H1 (cell line): Measurements from ENCODE around the gene PACSIN2. TPM values are rescaled to one million over a fixed set of nuclear protein-coding genes. Genes with fewer than 3 reads are reported as not detected.

ENCODE experiments used
- CTCF ChIA-PET: fragments of 300-600 bp; sonication (Branson Sonifier 250); formaldehyde crosslinking; loops from one replicate; lab custom pipeline; 2021; ENCODE audit not compliant: partially characterized antibody; lab: Charles Lee
- POLR2A ChIA-PET: fragments of 300-600 bp; sonication (Branson Sonifier 250); formaldehyde crosslinking; loops from one replicate; lab custom pipeline; 2021; ENCODE audit warnings: inconsistent platforms; ENCODE audit not compliant: partially characterized antibody; lab: Charles Lee
- DNase-seq, 2 experiments: peaks; one replicate each; pipeline versions ENCODE4 v3.0.0 to v3.0.0-alpha.2; 2010 to 2022; ENCODE audit warnings: low spot score in 2 of 2, low read depth in 1 of 2, mixed read lengths in 1 of 2
- FAIRE-seq: peaks from 2 replicates; lab custom pipeline; 2011; peaks lifted over from hg19 to GRCh38; lab: Jason Lieb, UNC
- H2AFZ ChIP-seq: 2 replicates; pipeline ENCODE4 v1.8.1; 2012; ENCODE audit warnings: low read length, inconsistent platforms
- H2AK5ac ChIP-seq: 2 replicates; pipeline ENCODE4 v1.6.1; 2013; ENCODE audit warnings: low read depth, low read length
- H2BK120ac ChIP-seq: replicated peaks from 2 replicates; pipeline ENCODE3; 2013; ENCODE audit warnings: low read depth, low read length, inconsistent platforms
- H2BK12ac ChIP-seq: 2 replicates; pipeline ENCODE4 v1.6.1; 2013; ENCODE audit warnings: low read depth, low read length
- H2BK15ac ChIP-seq: 2 replicates; pipeline ENCODE4 v1.6.1; 2013; ENCODE audit warnings: low read length
- H2BK20ac ChIP-seq: 2 replicates; pipeline ENCODE4 v1.6.1; 2013; ENCODE audit warnings: low read length
- H2BK5ac ChIP-seq: 2 replicates; pipeline ENCODE4 v1.6.1; 2013; ENCODE audit warnings: low read depth, low read length
- H3K14ac ChIP-seq: 2 replicates; pipeline ENCODE4 v1.6.1; 2013; ENCODE audit warnings: inconsistent platforms; ENCODE audit not compliant: insufficient read length
- H3K18ac ChIP-seq: 2 replicates; pipeline ENCODE4 v1.6.1; 2013; ENCODE audit warnings: low read length; ENCODE audit errors: extremely low read depth
- H3K23ac ChIP-seq: 2 replicates; pipeline ENCODE4 v1.6.1; 2013; ENCODE audit warnings: inconsistent platforms; ENCODE audit not compliant: insufficient read length
- H3K23me2 ChIP-seq: 2 replicates; pipeline ENCODE4 v1.6.1; 2013; ENCODE audit warnings: low read depth, low read length
- H3K27ac ChIP-seq: 2 replicates; pipeline ENCODE4 v1.6.1; 2011; ENCODE audit warnings: low read depth, low read length, inconsistent platforms
- H3K27me3 ChIP-seq, 4 experiments: replicated peaks in 1 of 4; 1 replicate in 1 of 4; 2 replicates in 3 of 4; pipeline versions ENCODE4 v1.6.1 to v1.8.1; 2011 to 2013; ENCODE audit warnings: low read length in 3 of 4, mild to moderate bottlenecking in 3 of 4, inconsistent platforms in 2 of 4, mixed read lengths in 2 of 4, moderate library complexity in 1 of 4; ENCODE audit not compliant: control insufficient read depth in 3 of 4, insufficient read depth in 3 of 4; ENCODE audit errors: extremely low read depth in 1 of 4
- H3K36me3 ChIP-seq, 4 experiments: 2 replicates each; pipeline versions ENCODE4 v1.6.1 to v1.8.1; 2011 to 2013; ENCODE audit warnings: mild to moderate bottlenecking in 4 of 4, low read length in 3 of 4, moderate library complexity in 2 of 4, control low read depth in 1 of 4, inconsistent platforms in 1 of 4; ENCODE audit not compliant: insufficient read depth in 4 of 4, control insufficient read depth in 2 of 4
- H3K4ac ChIP-seq: replicated peaks from 2 replicates; pipeline ENCODE3; 2013; ENCODE audit warnings: low read length, low read depth, mixed read lengths, inconsistent platforms; ENCODE audit not compliant: insufficient read length
- H3K4me1 ChIP-seq, 4 experiments: replicated peaks in 1 of 4; 1 replicate in 1 of 4; 2 replicates in 3 of 4; pipeline versions ENCODE4 v1.6.1 to v1.8.1; 2011 to 2013; ENCODE audit warnings: low read length in 3 of 4, inconsistent platforms in 2 of 4, mixed read lengths in 1 of 4; ENCODE audit not compliant: insufficient read depth in 4 of 4, control insufficient read depth in 3 of 4
- H3K4me2 ChIP-seq, 2 experiments: 2 replicates each; pipeline versions ENCODE4 v1.6.1 to v1.8.1; 2011 to 2013; ENCODE audit warnings: low read depth in 2 of 2, low read length in 2 of 2, control low read depth in 1 of 2, inconsistent platforms in 1 of 2, mild to moderate bottlenecking in 1 of 2; ENCODE audit not compliant: insufficient read depth in 1 of 2
- H3K4me3 ChIP-seq, 4 experiments: fragments of 200-600, 300-600 bp in 1 of 4; sonication (generic), shearing (Covaris generic), sonication (Bioruptor Twin) in 1 of 4; 2 replicates each; pipeline versions ENCODE4 v1.5.1 to v1.8.1; 2011 to 2016; ENCODE audit warnings: low read length in 4 of 4, low read depth in 3 of 4, control low read depth in 2 of 4, inconsistent platforms in 2 of 4, mild to moderate bottlenecking in 2 of 4, mixed read lengths in 1 of 4, moderate library complexity in 1 of 4; ENCODE audit not compliant: insufficient read depth in 2 of 4; ENCODE audit errors: extremely low read depth in 1 of 4
- H3K56ac ChIP-seq: replicated peaks from 2 replicates; pipeline ENCODE3; 2013; ENCODE audit warnings: low read depth, mild to moderate bottlenecking, mixed read lengths, low read length, inconsistent platforms; ENCODE audit not compliant: insufficient read length
- H3K79me1 ChIP-seq: 2 replicates; pipeline ENCODE4 v1.6.1; 2013; ENCODE audit warnings: low read depth, low read length, control low read depth
- H3K79me2 ChIP-seq, 2 experiments: 2 replicates each; pipeline versions ENCODE4 v1.6.1 to v1.8.1; 2012 to 2013; ENCODE audit warnings: low read length in 2 of 2, mild to moderate bottlenecking in 2 of 2, inconsistent platforms in 1 of 2; ENCODE audit not compliant: insufficient read depth in 2 of 2, control insufficient read depth in 1 of 2
- H3K9ac ChIP-seq, 4 experiments: replicated peaks in 1 of 4; 1 replicate in 1 of 4; 2 replicates in 3 of 4; pipeline versions ENCODE4 v1.6.1 to v1.8.1; 2011 to 2013; ENCODE audit warnings: low read depth in 3 of 4, low read length in 3 of 4, control low read depth in 2 of 4, mild to moderate bottlenecking in 2 of 4, moderate library complexity in 2 of 4, inconsistent platforms in 1 of 4; ENCODE audit errors: extremely low read depth in 1 of 4
- H3K9me3 ChIP-seq, 2 experiments: 2 replicates each; pipeline versions ENCODE4 v1.6.1 to v1.8.1; 2012 to 2013; ENCODE audit warnings: mild to moderate bottlenecking in 2 of 2, moderate library complexity in 2 of 2, control low read depth in 1 of 2, inconsistent platforms in 1 of 2, low read depth in 1 of 2, low read length in 1 of 2, mixed read lengths in 1 of 2; ENCODE audit not compliant: insufficient read depth in 2 of 2
- H4K20me1 ChIP-seq, 2 experiments: replicated peaks in 1 of 2; 2 replicates each; pipeline versions ENCODE3 to v1.8.1; 2011 to 2013; ENCODE audit warnings: inconsistent platforms in 2 of 2, low read length in 2 of 2, mild to moderate bottlenecking in 1 of 2; ENCODE audit not compliant: insufficient read depth in 2 of 2, control insufficient read depth in 1 of 2
- H4K5ac ChIP-seq: 2 replicates; pipeline ENCODE4 v1.6.1; 2013; ENCODE audit warnings: low read length, low read depth, mixed read lengths, inconsistent platforms; ENCODE audit not compliant: insufficient read length
- H4K8ac ChIP-seq: 2 replicates; pipeline ENCODE4 v1.8.0; 2013; ENCODE audit warnings: mild to moderate bottlenecking, moderate library complexity, low read length, inconsistent platforms; ENCODE audit not compliant: insufficient read depth; ENCODE audit errors: extremely low read depth
- H4K91ac ChIP-seq: replicated peaks from 2 replicates; pipeline ENCODE3; 2013; ENCODE audit warnings: low read length, mixed read lengths, inconsistent platforms; ENCODE audit not compliant: insufficient read length
- CREB1 ChIP-seq: IDR thresholded peaks from 2 replicates; pipeline ENCODE4 v1.6.1; 2012; ENCODE audit warnings: inconsistent platforms
- CTCF ChIP-seq, 3 experiments: IDR thresholded peaks; 1 replicate in 2 of 3; 2 replicates in 1 of 3; pipeline versions ENCODE4 v1.5.1 to v1.6.1; 2011; ENCODE audit warnings: low read length in 3 of 3, mild to moderate bottlenecking in 3 of 3, inconsistent platforms in 2 of 3, low read depth in 1 of 3, moderate library complexity in 1 of 3; ENCODE audit not compliant: insufficient read depth in 1 of 3; ENCODE audit errors: control extremely low read depth in 1 of 3
- EZH2 ChIP-seq: fragments of 200-600 bp; sonication (generic); IDR thresholded peaks from 2 replicates; pipeline ENCODE4 v1.7.1; 2012; ENCODE audit warnings: low read depth, mild to moderate bottlenecking, moderate library complexity, low read length, inconsistent platforms; ENCODE audit not compliant: severe bottlenecking
- POLR2A ChIP-seq, 2 experiments: IDR thresholded peaks; 1 replicate in 1 of 2; 2 replicates in 1 of 2; pipeline ENCODE4 v1.6.1; 2011; ENCODE audit warnings: low read depth in 2 of 2, low read length in 2 of 2, mild to moderate bottlenecking in 2 of 2; ENCODE audit errors: control extremely low read depth in 1 of 2
- RNF2 ChIP-seq: fragments of 200-900, 300-1000 bp; sonication (generic); IDR thresholded peaks from 2 replicates; pipeline ENCODE4 v1.7.1; 2016; ENCODE audit warnings: borderline replicate concordance, low read depth, mild to moderate bottlenecking, antibody characterized with exemption, low read length; ENCODE audit not compliant: poor library complexity, severe bottlenecking; ENCODE audit errors: missing control alignments
- WGBS, 2 experiments: shearing (Covaris generic) in 1 of 2; methylation state at CpG; one replicate each; pipeline versions ENCODE4 v1.1.6 to v1.1.7; 2013 to 2015; ENCODE audit warnings: low lambda C conversion rate in 2 of 2, mixed read lengths in 2 of 2, inconsistent platforms in 1 of 2, low coverage in 1 of 2, missing lambda C conversion rate in 1 of 2; ENCODE audit not compliant: insufficient replicate concordance in 2 of 2, insufficient coverage in 1 of 2, insufficient read length in 1 of 2; ENCODE audit errors: extremely low coverage in 1 of 2, missing lambda C conversion rate in 1 of 2; 5-methylcytosine and 5-hydroxymethylcytosine counted together
- polyA plus RNA-seq, 7 experiments: library from polyadenylated mRNA; depleted of rRNA in 3 of 7; stranded (reverse) in 5 of 7; unstranded in 2 of 7; fragments of >200 nt in 5 of 7; fragments of 200-250 nt in 2 of 7; gene quantifications; 1 replicate in 5 of 7; 2 replicates in 1 of 7; 4 replicates in 1 of 7; pipeline versions ENCODE4 v1.2.1 to v1.2.3, GENCODE V29; 2011 to 2013; ENCODE audit warnings: missing spikeins in 2 of 7, mixed read lengths in 2 of 7
- total RNA-seq: library from RNA; stranded (reverse); fragmentation: NEBNext Ultra II Directional; extraction: Animal tissue kit (Norgen Biotek cat#: 25700); gene quantifications from 2 replicates; pipeline ENCODE4 v1.2.1, GENCODE V29; 2021

PACSIN2 gene
- total and polyA plus RNA-seq, 2 of the 8 experiments (the other 6 are each of a cell fraction or from before 2014, with no cell fraction given): 44.8 to 64.2 TPM

- H4K20me1 ChIP-seq: peaks cover 3 to 15% of the 10 kb centered on the region in 2 experiments
- CTCF ChIA-PET: interaction anchor here (0.6 to 6.5 kb wide), 7 partner anchors 8 to 228 kb away, joined by 3 to 38 read pairs (median 3); no protein-coding TSS in a partner anchor
- peaks cover 0 to 13% (median 6%) of the 10 kb centered on the region in 4 experiments; a peak in 5 of 7 replicates for H3K4me1 ChIP-seq
- H3K27ac ChIP-seq: no peak overlapping the region
- no peak overlapping the region for H2BK20ac ChIP-seq
- POLR2A ChIA-PET: interaction anchor here (1.2 to 3.8 kb wide), 4 partner anchors 9 to 293 kb away, joined by 3 to 18 read pairs (median 6); partner anchors contain the start of genes PACSIN2 and POLDIP3
- no peak overlapping the region for H4K5ac ChIP-seq
- H4K91ac ChIP-seq: no peak overlapping the region
- no peaks in the 10 kb centered on the region for H3K27me3 ChIP-seq
- H3K79me1 ChIP-seq: peaks cover 28% of the 10 kb centered on the region
- DNase-seq (no peak), FAIRE-seq (no peak)
- H2AFZ ChIP-seq: no peak overlapping the region
- H3K4me3 ChIP-seq: no peak overlapping the region
- peaks cover 0 to 10% (median 0%) of the 10 kb centered on the region in 4 experiments; a peak in 1 of 8 replicates for H3K36me3 ChIP-seq
- 94% methylated on average over 26 of the region's 26 CpGs; no CpG with 5 or more reads in 1 of the 2 experiments for WGBS, 2 experiments
- H3K9ac ChIP-seq: no peak overlapping the region
- H3K18ac ChIP-seq: no peak overlapping the region
- no peaks in the 10 kb centered on the region for H3K9me3 ChIP-seq
- no peak overlapping the region for H3K4ac ChIP-seq
- H2BK120ac ChIP-seq: no peak overlapping the region
- TF ChIP-seq EZH2: no peak
- no peak for TF ChIP-seq CTCF (IDR thresholded peaks at IDR 0.05; ENCODE audit: control extremely low read depth in 1 of 3, insufficient read depth in 1 of 3, low read depth in 1 of 3, low read length in 3 of 3)
- no peak for TF ChIP-seq CREB1
- no peak for TF ChIP-seq POLR2A (IDR thresholded peaks at IDR 0.05; ENCODE audit: control extremely low read depth in 1 of 2, low read depth in 2 of 2, low read length in 2 of 2)
- TF ChIP-seq RNF2: no peak
- H3K14ac ChIP-seq: no peak overlapping the region
- H2BK15ac ChIP-seq: no peak overlapping the region
- H3K23ac ChIP-seq: no peak overlapping the region
- H2BK5ac ChIP-seq: peak overlapping the region; percentile 44; the same call in 1 of the 2 replicates
- H3K4me2 ChIP-seq: no peak overlapping the region
- H3K23me2 ChIP-seq: no peaks in the 10 kb centered on the region
- no peak overlapping the region for H3K56ac ChIP-seq
- H2AK5ac ChIP-seq: 0 out of 2 replicates have a peak overlapping the region, but pooled peaks have one; percentile 39
- H3K79me2 ChIP-seq: peaks cover 0 to 14% of the 10 kb centered on the region in 2 experiments; a peak in 2 of 4 replicates
- H4K8ac ChIP-seq: no peak overlapping the region
- no peak overlapping the region for H2BK12ac ChIP-seq
Observed at GRCh38 chr22:42907404-42908373, 107.3 kb downstream of the PACSIN2 start.
